H1 (cell line): ENCODE measurements around the gene DLST. TPM values are rescaled to one million over a fixed set of nuclear protein-coding genes. Genes with fewer than 3 reads are reported as not detected.

ENCODE experiments used
- CTCF ChIA-PET: fragments of 300-600 bp; sonication (Branson Sonifier 250); formaldehyde crosslinking; loops from one replicate; lab custom pipeline; 2021; ENCODE audit not compliant: partially characterized antibody; lab: Charles Lee
- POLR2A ChIA-PET: fragments of 300-600 bp; sonication (Branson Sonifier 250); formaldehyde crosslinking; loops from one replicate; lab custom pipeline; 2021; ENCODE audit warnings: inconsistent platforms; ENCODE audit not compliant: partially characterized antibody; lab: Charles Lee
- DNase-seq, 2 experiments: peaks; one replicate each; pipeline versions ENCODE4 v3.0.0 to v3.0.0-alpha.2; 2010 to 2022; ENCODE audit warnings: low spot score in 2 of 2, low read depth in 1 of 2, mixed read lengths in 1 of 2
- FAIRE-seq: peaks from 2 replicates; lab custom pipeline; 2011; peaks lifted over from hg19 to GRCh38; lab: Jason Lieb, UNC
- H2AFZ ChIP-seq: 2 replicates; pipeline ENCODE4 v1.8.1; 2012; ENCODE audit warnings: low read length, inconsistent platforms
- H2AK5ac ChIP-seq: 2 replicates; pipeline ENCODE4 v1.6.1; 2013; ENCODE audit warnings: low read depth, low read length
- H2BK120ac ChIP-seq: replicated peaks from 2 replicates; pipeline ENCODE3; 2013; ENCODE audit warnings: low read depth, low read length, inconsistent platforms
- H2BK12ac ChIP-seq: 2 replicates; pipeline ENCODE4 v1.6.1; 2013; ENCODE audit warnings: low read depth, low read length
- H2BK15ac ChIP-seq: 2 replicates; pipeline ENCODE4 v1.6.1; 2013; ENCODE audit warnings: low read length
- H2BK20ac ChIP-seq: 2 replicates; pipeline ENCODE4 v1.6.1; 2013; ENCODE audit warnings: low read length
- H2BK5ac ChIP-seq: 2 replicates; pipeline ENCODE4 v1.6.1; 2013; ENCODE audit warnings: low read depth, low read length
- H3K14ac ChIP-seq: 2 replicates; pipeline ENCODE4 v1.6.1; 2013; ENCODE audit warnings: inconsistent platforms; ENCODE audit not compliant: insufficient read length
- H3K18ac ChIP-seq: 2 replicates; pipeline ENCODE4 v1.6.1; 2013; ENCODE audit warnings: low read length; ENCODE audit errors: extremely low read depth
- H3K23ac ChIP-seq: 2 replicates; pipeline ENCODE4 v1.6.1; 2013; ENCODE audit warnings: inconsistent platforms; ENCODE audit not compliant: insufficient read length
- H3K23me2 ChIP-seq: 2 replicates; pipeline ENCODE4 v1.6.1; 2013; ENCODE audit warnings: low read depth, low read length
- H3K27ac ChIP-seq: 2 replicates; pipeline ENCODE4 v1.6.1; 2011; ENCODE audit warnings: low read depth, low read length, inconsistent platforms
- H3K27me3 ChIP-seq, 4 experiments: replicated peaks in 1 of 4; 1 replicate in 1 of 4; 2 replicates in 3 of 4; pipeline versions ENCODE4 v1.6.1 to v1.8.1; 2011 to 2013; ENCODE audit warnings: low read length in 3 of 4, mild to moderate bottlenecking in 3 of 4, inconsistent platforms in 2 of 4, mixed read lengths in 2 of 4, moderate library complexity in 1 of 4; ENCODE audit not compliant: control insufficient read depth in 3 of 4, insufficient read depth in 3 of 4; ENCODE audit errors: extremely low read depth in 1 of 4
- H3K36me3 ChIP-seq, 4 experiments: 2 replicates each; pipeline versions ENCODE4 v1.6.1 to v1.8.1; 2011 to 2013; ENCODE audit warnings: mild to moderate bottlenecking in 4 of 4, low read length in 3 of 4, moderate library complexity in 2 of 4, control low read depth in 1 of 4, inconsistent platforms in 1 of 4; ENCODE audit not compliant: insufficient read depth in 4 of 4, control insufficient read depth in 2 of 4
- H3K4ac ChIP-seq: replicated peaks from 2 replicates; pipeline ENCODE3; 2013; ENCODE audit warnings: low read length, low read depth, mixed read lengths, inconsistent platforms; ENCODE audit not compliant: insufficient read length
- H3K4me1 ChIP-seq, 4 experiments: replicated peaks in 1 of 4; 1 replicate in 1 of 4; 2 replicates in 3 of 4; pipeline versions ENCODE4 v1.6.1 to v1.8.1; 2011 to 2013; ENCODE audit warnings: low read length in 3 of 4, inconsistent platforms in 2 of 4, mixed read lengths in 1 of 4; ENCODE audit not compliant: insufficient read depth in 4 of 4, control insufficient read depth in 3 of 4
- H3K4me2 ChIP-seq, 2 experiments: 2 replicates each; pipeline versions ENCODE4 v1.6.1 to v1.8.1; 2011 to 2013; ENCODE audit warnings: low read depth in 2 of 2, low read length in 2 of 2, control low read depth in 1 of 2, inconsistent platforms in 1 of 2, mild to moderate bottlenecking in 1 of 2; ENCODE audit not compliant: insufficient read depth in 1 of 2
- H3K4me3 ChIP-seq, 4 experiments: fragments of 200-600, 300-600 bp in 1 of 4; sonication (generic), shearing (Covaris generic), sonication (Bioruptor Twin) in 1 of 4; 2 replicates each; pipeline versions ENCODE4 v1.5.1 to v1.8.1; 2011 to 2016; ENCODE audit warnings: low read length in 4 of 4, low read depth in 3 of 4, control low read depth in 2 of 4, inconsistent platforms in 2 of 4, mild to moderate bottlenecking in 2 of 4, mixed read lengths in 1 of 4, moderate library complexity in 1 of 4; ENCODE audit not compliant: insufficient read depth in 2 of 4; ENCODE audit errors: extremely low read depth in 1 of 4
- H3K56ac ChIP-seq: replicated peaks from 2 replicates; pipeline ENCODE3; 2013; ENCODE audit warnings: low read depth, mild to moderate bottlenecking, mixed read lengths, low read length, inconsistent platforms; ENCODE audit not compliant: insufficient read length
- H3K79me1 ChIP-seq: 2 replicates; pipeline ENCODE4 v1.6.1; 2013; ENCODE audit warnings: low read depth, low read length, control low read depth
- H3K79me2 ChIP-seq, 2 experiments: 2 replicates each; pipeline versions ENCODE4 v1.6.1 to v1.8.1; 2012 to 2013; ENCODE audit warnings: low read length in 2 of 2, mild to moderate bottlenecking in 2 of 2, inconsistent platforms in 1 of 2; ENCODE audit not compliant: insufficient read depth in 2 of 2, control insufficient read depth in 1 of 2
- H3K9ac ChIP-seq, 4 experiments: replicated peaks in 1 of 4; 1 replicate in 1 of 4; 2 replicates in 3 of 4; pipeline versions ENCODE4 v1.6.1 to v1.8.1; 2011 to 2013; ENCODE audit warnings: low read depth in 3 of 4, low read length in 3 of 4, control low read depth in 2 of 4, mild to moderate bottlenecking in 2 of 4, moderate library complexity in 2 of 4, inconsistent platforms in 1 of 4; ENCODE audit errors: extremely low read depth in 1 of 4
- H3K9me3 ChIP-seq, 2 experiments: 2 replicates each; pipeline versions ENCODE4 v1.6.1 to v1.8.1; 2012 to 2013; ENCODE audit warnings: mild to moderate bottlenecking in 2 of 2, moderate library complexity in 2 of 2, control low read depth in 1 of 2, inconsistent platforms in 1 of 2, low read depth in 1 of 2, low read length in 1 of 2, mixed read lengths in 1 of 2; ENCODE audit not compliant: insufficient read depth in 2 of 2
- H4K20me1 ChIP-seq, 2 experiments: replicated peaks in 1 of 2; 2 replicates each; pipeline versions ENCODE3 to v1.8.1; 2011 to 2013; ENCODE audit warnings: inconsistent platforms in 2 of 2, low read length in 2 of 2, mild to moderate bottlenecking in 1 of 2; ENCODE audit not compliant: insufficient read depth in 2 of 2, control insufficient read depth in 1 of 2
- H4K5ac ChIP-seq: 2 replicates; pipeline ENCODE4 v1.6.1; 2013; ENCODE audit warnings: low read length, low read depth, mixed read lengths, inconsistent platforms; ENCODE audit not compliant: insufficient read length
- H4K8ac ChIP-seq: 2 replicates; pipeline ENCODE4 v1.8.0; 2013; ENCODE audit warnings: mild to moderate bottlenecking, moderate library complexity, low read length, inconsistent platforms; ENCODE audit not compliant: insufficient read depth; ENCODE audit errors: extremely low read depth
- H4K91ac ChIP-seq: replicated peaks from 2 replicates; pipeline ENCODE3; 2013; ENCODE audit warnings: low read length, mixed read lengths, inconsistent platforms; ENCODE audit not compliant: insufficient read length
- CBX8 ChIP-seq: fragments of 300-800, 300-1000 bp; sonication (generic); IDR thresholded peaks from 2 replicates; pipeline ENCODE4 v1.7.1; 2016; ENCODE audit warnings: low read depth, low read length, borderline replicate concordance
- CHD1 ChIP-seq: IDR thresholded peaks from 2 replicates; pipeline ENCODE4 v1.6.1; 2012; ENCODE audit warnings: low read depth, low read length, improper control_type of control experiment
- JUN ChIP-seq: IDR thresholded peaks from 2 replicates; pipeline ENCODE4 v1.6.1; 2011; ENCODE audit warnings: low read depth, mild to moderate bottlenecking, improper control_type of control experiment, low read length
- JUND ChIP-seq: IDR thresholded peaks from 2 replicates; pipeline ENCODE4 v1.6.1; 2011; ENCODE audit warnings: mild to moderate bottlenecking, improper control_type of control experiment, low read length
- MAFK ChIP-seq: IDR thresholded peaks from 2 replicates; pipeline ENCODE4 v1.6.1; 2012; ENCODE audit warnings: low read depth, mild to moderate bottlenecking, improper control_type of control experiment, low read length
- SAP30 ChIP-seq: fragments of 300-600 bp; sonication (generic); IDR thresholded peaks from 2 replicates; pipeline ENCODE4 v1.7.1; 2012; ENCODE audit warnings: low read length, moderate library complexity, mild to moderate bottlenecking, inconsistent platforms; ENCODE audit not compliant: insufficient read depth, insufficient replicate concordance
- SIN3A ChIP-seq, 2 experiments: IDR thresholded peaks in 1 of 2; conservative IDR thresholded peaks in 1 of 2; 2 replicates each; pipeline ENCODE4 v1.6.1; 2011 to 2012; ENCODE audit warnings: low read length in 2 of 2, improper control_type of control experiment in 1 of 2, low read depth in 1 of 2, mild to moderate bottlenecking in 1 of 2
- SIX5 ChIP-seq: IDR thresholded peaks from 2 replicates; pipeline ENCODE4 v1.6.1; 2011; ENCODE audit warnings: mild to moderate bottlenecking, low read depth, low read length
- SRF ChIP-seq: IDR thresholded peaks from 2 replicates; pipeline ENCODE4 v1.6.1; 2011; ENCODE audit warnings: mild to moderate bottlenecking, low read depth, low read length, moderate library complexity
- TAF1 ChIP-seq: IDR thresholded peaks from 2 replicates; pipeline ENCODE4 v1.6.1; 2011; ENCODE audit warnings: mild to moderate bottlenecking, low read depth, low read length
- TEAD4 ChIP-seq: IDR thresholded peaks from 2 replicates; pipeline ENCODE4 v1.6.1; 2012; ENCODE audit warnings: low read depth, low read length, inconsistent platforms, mixed read lengths
- YY1 ChIP-seq: IDR thresholded peaks from 2 replicates; pipeline ENCODE4 v1.6.1; 2011; ENCODE audit warnings: low read depth, mild to moderate bottlenecking, low read length
- WGBS, 2 experiments: shearing (Covaris generic) in 1 of 2; methylation state at CpG; one replicate each; pipeline versions ENCODE4 v1.1.6 to v1.1.7; 2013 to 2015; ENCODE audit warnings: low lambda C conversion rate in 2 of 2, mixed read lengths in 2 of 2, inconsistent platforms in 1 of 2, low coverage in 1 of 2, missing lambda C conversion rate in 1 of 2; ENCODE audit not compliant: insufficient replicate concordance in 2 of 2, insufficient coverage in 1 of 2, insufficient read length in 1 of 2; ENCODE audit errors: extremely low coverage in 1 of 2, missing lambda C conversion rate in 1 of 2; 5-methylcytosine and 5-hydroxymethylcytosine counted together
- polyA plus RNA-seq, 7 experiments: library from polyadenylated mRNA; depleted of rRNA in 3 of 7; stranded (reverse) in 5 of 7; unstranded in 2 of 7; fragments of >200 nt in 5 of 7; fragments of 200-250 nt in 2 of 7; gene quantifications; 1 replicate in 5 of 7; 2 replicates in 1 of 7; 4 replicates in 1 of 7; pipeline versions ENCODE4 v1.2.1 to v1.2.3, GENCODE V29; 2011 to 2013; ENCODE audit warnings: missing spikeins in 2 of 7, mixed read lengths in 2 of 7
- total RNA-seq: library from RNA; stranded (reverse); fragmentation: NEBNext Ultra II Directional; extraction: Animal tissue kit (Norgen Biotek cat#: 25700); gene quantifications from 2 replicates; pipeline ENCODE4 v1.2.1, GENCODE V29; 2021
- TF ChIP-seq, protein P1 (sequence below): IDR thresholded peaks from 2 replicates; pipeline ENCODE4 v1.6.1; 2012; ENCODE audit warnings: inconsistent platforms

DLST gene
- total and polyA plus RNA-seq, 2 of the 8 experiments (the other 6 are each of a cell fraction or from before 2014, with no cell fraction given): 96.5 to 117 TPM

DNA sequence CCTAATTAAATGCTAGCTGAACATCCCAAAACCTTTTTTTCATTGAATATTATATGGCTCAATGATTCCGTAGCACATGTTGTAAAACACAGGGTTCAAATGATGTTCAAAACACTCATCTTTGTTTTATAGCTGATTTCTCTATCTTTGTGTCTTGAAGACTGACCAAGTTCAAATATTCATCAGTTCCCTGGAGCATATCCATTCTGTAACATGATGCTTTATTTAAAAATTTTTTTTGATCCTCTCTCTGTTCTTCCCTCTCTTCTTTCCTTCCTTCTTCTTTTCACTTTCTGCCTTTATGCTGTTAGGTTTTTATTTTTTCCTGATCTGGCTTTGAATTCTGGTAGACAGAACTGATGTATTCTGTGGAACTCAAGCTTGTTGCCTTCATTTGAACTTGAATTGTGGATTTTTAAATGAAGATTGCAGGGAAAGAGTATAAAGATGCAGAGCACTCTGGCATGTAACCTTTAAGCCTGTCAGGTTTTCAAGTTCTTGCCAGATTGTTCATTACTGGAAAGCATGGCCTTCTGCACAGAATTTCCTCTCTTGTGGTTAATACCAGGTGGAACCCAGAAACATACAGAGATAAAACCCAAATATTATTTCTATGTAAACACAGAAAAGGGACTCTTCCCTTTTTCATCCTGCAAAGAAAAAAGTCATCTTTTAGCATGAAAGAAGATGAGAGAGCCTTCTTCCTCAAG, 45.3 kb upstream of the DLST start:
- Histone ChIP-seq H3K79me2 (no peaks in the 10 kb centered on the region), H2AFZ (no peak overlapping the region), H3K4me3 (no peak overlapping the region), H4K91ac (no peak overlapping the region), H4K8ac (no peak overlapping the region), H4K5ac (no peak overlapping the region), H2BK5ac (no peak overlapping the region), H3K23me2 (no peaks in the 10 kb centered on the region), H3K9me3 (no peaks in the 10 kb centered on the region), H3K23ac (no peak overlapping the region), H3K9ac (no peak overlapping the region), H2AK5ac (no peak overlapping the region), H2BK15ac (no peak overlapping the region), H3K79me1 (no peaks in the 10 kb centered on the region), H3K4me1 (no peaks in the 10 kb centered on the region), H3K18ac (no peak overlapping the region), H3K14ac (no peak overlapping the region), H3K4ac (no peak overlapping the region), H3K36me3 (peaks cover 0 to 28% (median 4%) of the 10 kb centered on the region in 4 experiments; a peak in 2 of 8 replicates), H3K56ac (no peak overlapping the region), H2BK20ac (no peak overlapping the region), H3K27me3 (no peaks in the 10 kb centered on the region), H2BK120ac (no peak overlapping the region), H4K20me1 (peaks cover 0 to 1% of the 10 kb centered on the region in 2 experiments), H3K27ac (no peak overlapping the region), H2BK12ac (no peak overlapping the region), H3K4me2 (no peak overlapping the region)
- POLR2A ChIA-PET: interaction anchor here (1.8 kb wide), 1 partner anchor 10 kb away, joined by 6 read pairs; no protein-coding TSS in a partner anchor
- DNase-seq (no peak), FAIRE-seq (no peak)
- CTCF ChIA-PET: interaction anchor here (0.8 to 1.1 kb wide), 2 partner anchors 26 to 109 kb away, joined by 3 read pairs; no protein-coding TSS in a partner anchor
- WGBS, 2 experiments: 93% methylated on average over 1 of the region's 1 CpG; no CpG with 5 or more reads in 1 of the 2 experiments
- no peak for TF ChIP-seq JUND
- TF ChIP-seq TAF1: no peak
- TF ChIP-seq SIX5: no peak
- TF ChIP-seq CBX8: no peak
- no peak for TF ChIP-seq JUN
- TF ChIP-seq SAP30: no peak
- no peak for TF ChIP-seq SRF
- TF ChIP-seq CHD1: no peak
- no peak for TF ChIP-seq MAFK
- no peak for TF ChIP-seq TEAD4
- no peak for TF ChIP-seq YY1
- TF ChIP-seq, protein P1, sequence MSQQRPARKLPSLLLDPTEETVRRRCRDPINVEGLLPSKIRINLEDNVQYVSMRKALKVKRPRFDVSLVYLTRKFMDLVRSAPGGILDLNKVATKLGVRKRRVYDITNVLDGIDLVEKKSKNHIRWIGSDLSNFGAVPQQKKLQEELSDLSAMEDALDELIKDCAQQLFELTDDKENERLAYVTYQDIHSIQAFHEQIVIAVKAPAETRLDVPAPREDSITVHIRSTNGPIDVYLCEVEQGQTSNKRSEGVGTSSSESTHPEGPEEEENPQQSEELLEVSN: no peak
- no peak for TF ChIP-seq SIN3A (conservative IDR thresholded peaks at IDR 0.05 in 1 of 2, IDR thresholded peaks at IDR 0.05 in 1 of 2; ENCODE audit: low read depth in 1 of 2, low read length in 2 of 2)
